Activated T-cell treated with anti-CD3 and anti-CD28 coated beads, Interleukin-2, amount 50 U/mL, for 4 hours (primary cell): ENCODE data around the gene B3GAT2. TPM values are rescaled to one million over a fixed set of nuclear protein-coding genes. Genes with fewer than 3 reads are reported as not detected.

Source experiments
- ATAC-seq, 2 donors: fragments of 200-7000 bp; cut with Tn5 transposase; one replicate each; pipeline ENCODE4 v1.10.0; 2021
- DNase-seq: peaks from one replicate; pipeline ENCODE4 v3.0.0-alpha.2; 2020
- H3K27me3 Mint-ChIP-seq: one replicate; pipeline ENCODE4 v1.8.0; 2021; ENCODE audit warnings: low read depth, mixed read lengths
- H3K36me3 Mint-ChIP-seq: one replicate; pipeline ENCODE4 v1.8.0; 2022; ENCODE audit warnings: mixed read lengths; ENCODE audit not compliant: insufficient read depth
- H3K4me1 Mint-ChIP-seq: one replicate; pipeline ENCODE4 v1.8.0; 2021; ENCODE audit warnings: low read depth, mixed read lengths
- H3K4me3 Mint-ChIP-seq: one replicate; pipeline ENCODE4 v1.8.0; 2021; ENCODE audit warnings: mild to moderate bottlenecking, moderate library complexity, mixed read lengths
- H3K9me3 Mint-ChIP-seq: one replicate; pipeline ENCODE4 v1.8.0; 2021; ENCODE audit warnings: mixed read lengths
- total RNA-seq, 3 donors: library from RNA; stranded (reverse); gene quantifications; one replicate each; pipeline ENCODE4 v1.2.1, GENCODE V29; 2021

Gene B3GAT2
- under 1 TPM; 0.05 to 0.13 (median 0.08) TPM for total RNA-seq

- Mint-ChIP-seq H3K9me3 (no peaks in the 10 kb centered on the region), H3K4me1 (peaks cover 10% of the 10 kb centered on the region)
- ATAC-seq, result peak; percentile 24 to 29
Measured at GRCh38 chr6:70956451-70957283, at the start of gene B3GAT2. B3GAT2 (minus strand) TSS chr6:70957060; CDS start chr6:70956429, 631 bp downstream.

GRCh38 chr6:70998148-70998547 lies 41.3 kb upstream of the B3GAT2 start:
- no peaks in the 10 kb centered on the region for H3K4me1 Mint-ChIP-seq
- DNase-seq (no peak), ATAC-seq (no peak)
- H3K36me3 Mint-ChIP-seq, result no peaks in the 10 kb centered on the region
- H3K27me3 Mint-ChIP-seq, result peaks cover 12% of the 10 kb centered on the region
- H3K9me3 Mint-ChIP-seq, result no peaks in the 10 kb centered on the region
- no peak overlapping the region for H3K4me3 Mint-ChIP-seq

More at GRCh38 chr6:70956451-70957283, at the start of gene B3GAT2:
- H3K4me3 Mint-ChIP-seq, result peak within 1 kb of the TSS; percentile 75
- H3K36me3 Mint-ChIP-seq, result no peaks in the 10 kb centered on the region
- no peak for DNase-seq
- H3K27me3 Mint-ChIP-seq, result peaks cover 54% of the 10 kb centered on the region

GRCh38 chr6:70997379-70997778 lies 40.5 kb upstream of the B3GAT2 start:
- Mint-ChIP-seq H3K4me3 (no peak overlapping the region), H3K27me3 (peaks cover 14% of the 10 kb centered on the region), H3K9me3 (no peaks in the 10 kb centered on the region), H3K4me1 (no peaks in the 10 kb centered on the region), H3K36me3 (no peaks in the 10 kb centered on the region)
- DNase-seq, result no peak
- ATAC-seq, result no peak

- no peak for ATAC-seq
Measured at GRCh38 chr6:70996106-70996505, 39.2 kb upstream of the B3GAT2 start.

GRCh38 chr6:70995411-70995810 lies 38.6 kb upstream of the B3GAT2 start:
- Mint-ChIP-seq H3K27me3 (peaks cover 17% of the 10 kb centered on the region), H3K36me3 (no peaks in the 10 kb centered on the region), H3K4me1 (no peaks in the 10 kb centered on the region), H3K4me3 (no peak overlapping the region), H3K9me3 (no peaks in the 10 kb centered on the region)
- ATAC-seq (no peak), DNase-seq (no peak)

More at GRCh38 chr6:70996106-70996505, 39.2 kb upstream of the B3GAT2 start:
- DNase-seq, result no peak
- no peaks in the 10 kb centered on the region for H3K9me3 Mint-ChIP-seq
- H3K27me3 Mint-ChIP-seq, result peaks cover 17% of the 10 kb centered on the region
- no peaks in the 10 kb centered on the region for H3K36me3 Mint-ChIP-seq
- no peak overlapping the region for H3K4me3 Mint-ChIP-seq
- no peaks in the 10 kb centered on the region for H3K4me1 Mint-ChIP-seq

- Mint-ChIP-seq H3K4me1 (no peaks in the 10 kb centered on the region), H3K36me3 (no peaks in the 10 kb centered on the region), H3K27me3 (peaks cover 14% of the 10 kb centered on the region), H3K4me3 (no peak overlapping the region), H3K9me3 (no peaks in the 10 kb centered on the region)
- ATAC-seq (no peak), DNase-seq (no peak)
Measured at GRCh38 chr6:70991253-70991652, 34.4 kb upstream of the B3GAT2 start.

GRCh38 chr6:70985156-70985555 lies 28.3 kb upstream of the B3GAT2 start:
- Mint-ChIP-seq H3K27me3 (peaks cover 6% of the 10 kb centered on the region), H3K4me1 (no peaks in the 10 kb centered on the region), H3K36me3 (no peaks in the 10 kb centered on the region), H3K4me3 (no peak overlapping the region), H3K9me3 (no peaks in the 10 kb centered on the region)
- DNase-seq (no peak), ATAC-seq (no peak)

- Mint-ChIP-seq H3K4me3 (no peak overlapping the region), H3K27me3 (peaks cover 5% of the 10 kb centered on the region), H3K36me3 (no peaks in the 10 kb centered on the region), H3K4me1 (no peaks in the 10 kb centered on the region), H3K9me3 (no peaks in the 10 kb centered on the region)
- ATAC-seq, result no peak
- DNase-seq, result no peak
Measured at GRCh38 chr6:70982747-70983146, 25.9 kb upstream of the B3GAT2 start.

- no peak for ATAC-seq
- no peak for DNase-seq
- Mint-ChIP-seq H3K27me3 (peaks cover 10% of the 10 kb centered on the region), H3K9me3 (no peaks in the 10 kb centered on the region), H3K36me3 (no peaks in the 10 kb centered on the region), H3K4me3 (no peak overlapping the region), H3K4me1 (no peaks in the 10 kb centered on the region)
Measured at GRCh38 chr6:70980727-70981126, 23.9 kb upstream of the B3GAT2 start.

- Mint-ChIP-seq H3K4me3 (no peak overlapping the region), H3K27me3 (peaks cover 31% of the 10 kb centered on the region), H3K36me3 (no peaks in the 10 kb centered on the region), H3K9me3 (peaks cover 6% of the 10 kb centered on the region), H3K4me1 (no peaks in the 10 kb centered on the region)
- ATAC-seq, result no peak
- no peak for DNase-seq
Measured at GRCh38 chr6:70973604-70974003, 16.7 kb upstream of the B3GAT2 start.

- Mint-ChIP-seq H3K9me3 (no peaks in the 10 kb centered on the region), H3K4me3 (no peak overlapping the region)
- no peak for DNase-seq
Measured at GRCh38 chr6:70967049-70967448, 10.2 kb upstream of the B3GAT2 start.

GRCh38 chr6:70957284-70957617 lies 391 bp upstream of the B3GAT2 start:
- H3K27me3 Mint-ChIP-seq, result peaks cover 54% of the 10 kb centered on the region
- no peak for ATAC-seq

More at GRCh38 chr6:70967049-70967448, 10.2 kb upstream of the B3GAT2 start:
- Mint-ChIP-seq H3K27me3 (peaks cover under 1% of the 10 kb centered on the region), H3K36me3 (no peaks in the 10 kb centered on the region), H3K4me1 (no peaks in the 10 kb centered on the region)
- ATAC-seq, result no peak

GRCh38 chr6:70956191-70956450 lies 739 bp downstream of the B3GAT2 start:
- peaks cover 54% of the 10 kb centered on the region for H3K27me3 Mint-ChIP-seq
- no peaks in the 10 kb centered on the region for H3K36me3 Mint-ChIP-seq
- peak overlapping the region; percentile 75 for H3K4me3 Mint-ChIP-seq
- no peaks in the 10 kb centered on the region for H3K9me3 Mint-ChIP-seq
- DNase-seq, result no peak
- peaks cover 10% of the 10 kb centered on the region for H3K4me1 Mint-ChIP-seq
- no peak for ATAC-seq

More at GRCh38 chr6:70957284-70957617, 391 bp upstream of the B3GAT2 start:
- Mint-ChIP-seq H3K4me3 (peak overlapping the region; percentile 59), H3K9me3 (no peaks in the 10 kb centered on the region), H3K36me3 (no peaks in the 10 kb centered on the region), H3K4me1 (peaks cover 10% of the 10 kb centered on the region)
- DNase-seq, result no peak

- peak; percentile 94 for ATAC-seq
- H3K4me1 Mint-ChIP-seq, result peaks cover 10% of the 10 kb centered on the region
- peak; percentile 80 for DNase-seq
- H3K27me3 Mint-ChIP-seq, result peaks cover 54% of the 10 kb centered on the region
- no peaks in the 10 kb centered on the region for H3K9me3 Mint-ChIP-seq
- peak overlapping the region; percentile 75 for H3K4me3 Mint-ChIP-seq
- no peaks in the 10 kb centered on the region for H3K36me3 Mint-ChIP-seq
Measured at GRCh38 chr6:70955441-70956190, 1.2 kb downstream of the B3GAT2 start.

GRCh38 chr6:70954750-70955149 lies 2.1 kb downstream of the B3GAT2 start:
- peak overlapping the region; percentile 39 for H3K4me3 Mint-ChIP-seq
- H3K36me3 Mint-ChIP-seq, result no peaks in the 10 kb centered on the region
- peaks cover 45% of the 10 kb centered on the region for H3K27me3 Mint-ChIP-seq
- no peak for DNase-seq
- ATAC-seq, result no peak
- peaks cover 10% of the 10 kb centered on the region for H3K4me1 Mint-ChIP-seq
- no peaks in the 10 kb centered on the region for H3K9me3 Mint-ChIP-seq
